K562 (cell line): ENCODE data around the gene CLIC1.

ENCODE experiments used
- EGR1 ChIP-seq: fragments of 450-650 bp; conservative IDR thresholded peaks from 2 replicates; pipeline ENCODE4 v1.6.1; 2017; ENCODE audit warnings: mild to moderate bottlenecking
- GABPA ChIP-seq: fragments of 200-800 bp; sonication (Bioruptor generic); conservative IDR thresholded peaks from 2 replicates; pipeline ENCODE4 v1.6.1; 2016; ENCODE audit warnings: low read depth, missing genetic modification characterization, missing compliant biosample characterization
- JUND ChIP-seq, 2 experiments: IDR thresholded peaks; 2 replicates in 1 of 2; 3 replicates in 1 of 2; pipeline ENCODE4 v1.6.1; 2011; ENCODE audit warnings: borderline replicate concordance in 2 of 2, low read depth in 2 of 2, low read length in 2 of 2, improper control_type of control experiment in 1 of 2, missing biosample characterization in 1 of 2, missing genetic modification characterization in 1 of 2, missing genetic modification reagents in 1 of 2
- POLR2A ChIP-seq: fragments of 450-650 bp; conservative IDR thresholded peaks from 2 replicates; pipeline ENCODE4 v1.6.1; 2016
- POLR2AphosphoS5 ChIP-seq: IDR thresholded peaks from 2 replicates; pipeline ENCODE4 v1.6.1; 2011; ENCODE audit warnings: mild to moderate bottlenecking, low read depth, low read length, moderate library complexity; ENCODE audit not compliant: control insufficient read depth, insufficient read depth
- RFX5 ChIP-seq: IDR thresholded peaks from 2 replicates; pipeline ENCODE4 v1.6.1; 2011; ENCODE audit warnings: low read depth, mild to moderate bottlenecking, improper control_type of control experiment, low read length
- SMARCA4 ChIP-seq: fragments of 450-650 bp; IDR thresholded peaks from 2 replicates; pipeline ENCODE4 v1.6.1; 2016
- THRAP3 ChIP-seq: fragments of 450-650 bp; IDR thresholded peaks from 2 replicates; pipeline ENCODE4 v1.6.1; 2016; ENCODE audit warnings: mild to moderate bottlenecking, inconsistent platforms, borderline replicate concordance
- ZNF197 ChIP-seq: fragments of 200-800 bp; sonication (Bioruptor generic); IDR thresholded peaks from 2 replicates; pipeline ENCODE4 v1.6.1; 2016; ENCODE audit warnings: low read depth, missing genetic modification characterization, missing compliant biosample characterization
- ZNF239 ChIP-seq: fragments of 250-450 bp; sonication (Bioruptor Pico); IDR thresholded peaks from 2 replicates; pipeline ENCODE4 v1.4.0; 2020; ENCODE audit warnings: mild to moderate bottlenecking
- TF ChIP-seq, protein P1 (sequence below): fragments of 250-450 bp; sonication (Bioruptor Pico); IDR thresholded peaks from 2 replicates; pipeline ENCODE4 v1.4.0; 2020; ENCODE audit warnings: mild to moderate bottlenecking, moderate library complexity
- TF ChIP-seq, protein P2 (sequence below): fragments of 250-450 bp; sonication (Bioruptor Pico); IDR thresholded peaks from 2 replicates; pipeline ENCODE4 v1.5.0; 2020; ENCODE audit warnings: mild to moderate bottlenecking, borderline replicate concordance
- TF ChIP-seq, protein P3 (sequence below), 3 experiments: IDR thresholded peaks in 2 of 3; conservative IDR thresholded peaks in 1 of 3; 2 replicates each; pipeline ENCODE4 v1.5.1; 2011 to 2012; ENCODE audit warnings: low read length in 3 of 3, mild to moderate bottlenecking in 3 of 3, control low read depth in 2 of 3, improper control_type of control experiment in 1 of 3, inconsistent platforms in 1 of 3, low read depth in 1 of 3, mixed read lengths in 1 of 3, moderate library complexity in 1 of 3; ENCODE audit not compliant: insufficient read depth in 2 of 3
- TF ChIP-seq, protein P4 (sequence below): sonication (generic); formaldehyde crosslinking; IDR thresholded peaks from 2 replicates; pipeline ENCODE4 v1.9.0; 2022; ENCODE audit warnings: mild to moderate bottlenecking, missing genetic modification reagents

DNA sequence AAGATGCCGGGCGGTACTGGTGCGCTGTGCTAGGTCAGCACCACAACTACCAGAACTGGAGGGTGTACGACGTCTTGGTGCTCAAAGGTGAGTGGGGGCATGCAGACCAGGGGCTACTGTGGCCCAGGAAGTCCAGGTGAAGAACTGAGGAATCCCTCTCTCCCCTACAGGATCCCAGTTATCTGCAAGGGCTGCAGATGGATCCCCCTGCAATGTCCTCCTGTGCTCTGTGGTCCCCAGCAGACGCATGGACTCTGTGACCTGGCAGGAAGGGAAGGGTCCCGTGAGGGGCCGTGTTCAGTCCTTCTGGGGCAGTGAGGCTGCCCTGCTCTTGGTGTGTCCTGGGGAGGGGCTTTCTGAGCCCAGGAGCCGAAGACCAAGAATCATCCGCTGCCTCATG lies 28.6 kb downstream of the CLIC1 start:
- TF ChIP-seq EGR1: no peak
- TF ChIP-seq, protein P1, sequence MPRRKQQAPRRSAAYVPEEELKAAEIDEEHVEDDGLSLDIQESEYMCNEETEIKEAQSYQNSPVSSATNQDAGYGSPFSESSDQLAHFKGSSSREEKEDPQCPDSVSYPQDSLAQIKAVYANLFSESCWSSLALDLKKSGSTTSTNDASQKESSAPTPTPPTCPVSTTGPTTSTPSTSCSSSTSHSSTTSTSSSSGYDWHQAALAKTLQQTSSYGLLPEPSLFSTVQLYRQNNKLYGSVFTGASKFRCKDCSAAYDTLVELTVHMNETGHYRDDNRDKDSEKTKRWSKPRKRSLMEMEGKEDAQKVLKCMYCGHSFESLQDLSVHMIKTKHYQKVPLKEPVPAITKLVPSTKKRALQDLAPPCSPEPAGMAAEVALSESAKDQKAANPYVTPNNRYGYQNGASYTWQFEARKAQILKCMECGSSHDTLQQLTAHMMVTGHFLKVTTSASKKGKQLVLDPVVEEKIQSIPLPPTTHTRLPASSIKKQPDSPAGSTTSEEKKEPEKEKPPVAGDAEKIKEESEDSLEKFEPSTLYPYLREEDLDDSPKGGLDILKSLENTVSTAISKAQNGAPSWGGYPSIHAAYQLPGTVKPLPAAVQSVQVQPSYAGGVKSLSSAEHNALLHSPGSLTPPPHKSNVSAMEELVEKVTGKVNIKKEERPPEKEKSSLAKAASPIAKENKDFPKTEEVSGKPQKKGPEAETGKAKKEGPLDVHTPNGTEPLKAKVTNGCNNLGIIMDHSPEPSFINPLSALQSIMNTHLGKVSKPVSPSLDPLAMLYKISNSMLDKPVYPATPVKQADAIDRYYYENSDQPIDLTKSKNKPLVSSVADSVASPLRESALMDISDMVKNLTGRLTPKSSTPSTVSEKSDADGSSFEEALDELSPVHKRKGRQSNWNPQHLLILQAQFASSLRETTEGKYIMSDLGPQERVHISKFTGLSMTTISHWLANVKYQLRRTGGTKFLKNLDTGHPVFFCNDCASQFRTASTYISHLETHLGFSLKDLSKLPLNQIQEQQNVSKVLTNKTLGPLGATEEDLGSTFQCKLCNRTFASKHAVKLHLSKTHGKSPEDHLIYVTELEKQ (CRISPR knock-in tag): no peak
- TF ChIP-seq GABPA (tag): no peak
- TF ChIP-seq, protein P2, sequence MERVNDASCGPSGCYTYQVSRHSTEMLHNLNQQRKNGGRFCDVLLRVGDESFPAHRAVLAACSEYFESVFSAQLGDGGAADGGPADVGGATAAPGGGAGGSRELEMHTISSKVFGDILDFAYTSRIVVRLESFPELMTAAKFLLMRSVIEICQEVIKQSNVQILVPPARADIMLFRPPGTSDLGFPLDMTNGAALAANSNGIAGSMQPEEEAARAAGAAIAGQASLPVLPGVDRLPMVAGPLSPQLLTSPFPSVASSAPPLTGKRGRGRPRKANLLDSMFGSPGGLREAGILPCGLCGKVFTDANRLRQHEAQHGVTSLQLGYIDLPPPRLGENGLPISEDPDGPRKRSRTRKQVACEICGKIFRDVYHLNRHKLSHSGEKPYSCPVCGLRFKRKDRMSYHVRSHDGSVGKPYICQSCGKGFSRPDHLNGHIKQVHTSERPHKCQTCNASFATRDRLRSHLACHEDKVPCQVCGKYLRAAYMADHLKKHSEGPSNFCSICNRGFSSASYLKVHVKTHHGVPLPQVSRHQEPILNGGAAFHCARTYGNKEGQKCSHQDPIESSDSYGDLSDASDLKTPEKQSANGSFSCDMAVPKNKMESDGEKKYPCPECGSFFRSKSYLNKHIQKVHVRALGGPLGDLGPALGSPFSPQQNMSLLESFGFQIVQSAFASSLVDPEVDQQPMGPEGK (CRISPR knock-in tag): no peak
- no peak for TF ChIP-seq POLR2A
- TF ChIP-seq POLR2AphosphoS5: no peak
- no peak for TF ChIP-seq RFX5
- no peak for TF ChIP-seq JUND (IDR thresholded peaks at IDR 0.05; ENCODE audit: borderline replicate concordance, low read depth, low read length)
- no peak for TF ChIP-seq JUND (tag; IDR thresholded peaks at IDR 0.05; ENCODE audit: borderline replicate concordance, low read depth, low read length)
- TF ChIP-seq, protein P3, sequence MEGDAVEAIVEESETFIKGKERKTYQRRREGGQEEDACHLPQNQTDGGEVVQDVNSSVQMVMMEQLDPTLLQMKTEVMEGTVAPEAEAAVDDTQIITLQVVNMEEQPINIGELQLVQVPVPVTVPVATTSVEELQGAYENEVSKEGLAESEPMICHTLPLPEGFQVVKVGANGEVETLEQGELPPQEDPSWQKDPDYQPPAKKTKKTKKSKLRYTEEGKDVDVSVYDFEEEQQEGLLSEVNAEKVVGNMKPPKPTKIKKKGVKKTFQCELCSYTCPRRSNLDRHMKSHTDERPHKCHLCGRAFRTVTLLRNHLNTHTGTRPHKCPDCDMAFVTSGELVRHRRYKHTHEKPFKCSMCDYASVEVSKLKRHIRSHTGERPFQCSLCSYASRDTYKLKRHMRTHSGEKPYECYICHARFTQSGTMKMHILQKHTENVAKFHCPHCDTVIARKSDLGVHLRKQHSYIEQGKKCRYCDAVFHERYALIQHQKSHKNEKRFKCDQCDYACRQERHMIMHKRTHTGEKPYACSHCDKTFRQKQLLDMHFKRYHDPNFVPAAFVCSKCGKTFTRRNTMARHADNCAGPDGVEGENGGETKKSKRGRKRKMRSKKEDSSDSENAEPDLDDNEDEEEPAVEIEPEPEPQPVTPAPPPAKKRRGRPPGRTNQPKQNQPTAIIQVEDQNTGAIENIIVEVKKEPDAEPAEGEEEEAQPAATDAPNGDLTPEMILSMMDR (IDR thresholded peaks at IDR 0.05 in 2 of 3, conservative IDR thresholded peaks at IDR 0.05 in 1 of 3; ENCODE audit: insufficient read depth in 2 of 3, low read depth in 1 of 3, low read length in 3 of 3): no peak
- no peak for TF ChIP-seq SMARCA4
- TF ChIP-seq ZNF239 (CRISPR knock-in tag): no peak
- no peak for TF ChIP-seq ZNF197 (CRISPR knock-in tag)
- no peak for TF ChIP-seq THRAP3
- TF ChIP-seq, protein P4, sequence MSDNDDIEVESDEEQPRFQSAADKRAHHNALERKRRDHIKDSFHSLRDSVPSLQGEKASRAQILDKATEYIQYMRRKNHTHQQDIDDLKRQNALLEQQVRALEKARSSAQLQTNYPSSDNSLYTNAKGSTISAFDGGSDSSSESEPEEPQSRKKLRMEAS (CRISPR knock-in tag): no peak
